H9 (cell line): Measurements from ENCODE around the gene CLPX. TPM values are rescaled to one million over a fixed set of nuclear protein-coding genes. Genes with fewer than 3 reads are reported as not detected.
"Not testable (repeated sequence)": the region's sequence is repeated elsewhere in the genome, so short reads cannot be mapped to it uniquely, and the experiment has no call there.

Source experiments
- DNase-seq: peaks from one replicate; pipeline ENCODE4 v3.0.0-alpha.2; 2017
- H2AFZ ChIP-seq: one replicate; pipeline ENCODE4 v1.6.1; 2013; ENCODE audit warnings: mild to moderate bottlenecking, low read length, control low read depth, moderate library complexity
- H2AK5ac ChIP-seq: 2 replicates; pipeline ENCODE4 v1.6.1; 2013; ENCODE audit warnings: low read length, control low read depth, mixed read lengths; ENCODE audit not compliant: insufficient read length
- H2BK120ac ChIP-seq: one replicate; pipeline ENCODE4 v1.6.1; 2013; ENCODE audit warnings: low read depth, mild to moderate bottlenecking, low read length, control low read depth, inconsistent platforms; ENCODE audit not compliant: poor library complexity, severe bottlenecking
- H2BK12ac ChIP-seq: 2 replicates; pipeline ENCODE4 v1.6.1; 2013; ENCODE audit warnings: low read length, control low read depth, mixed read lengths, low read depth; ENCODE audit not compliant: insufficient read length
- H2BK15ac ChIP-seq: 2 replicates; pipeline ENCODE4 v1.6.1; 2013; ENCODE audit warnings: low read depth, low read length, control low read depth
- H2BK20ac ChIP-seq: one replicate; pipeline ENCODE4 v1.6.1; 2013; ENCODE audit warnings: low read depth, mild to moderate bottlenecking, low read length, control low read depth, inconsistent platforms; ENCODE audit not compliant: poor library complexity, severe bottlenecking
- H2BK5ac ChIP-seq: 2 replicates; pipeline ENCODE4 v1.6.1; 2013; ENCODE audit warnings: low read length, control low read depth, mixed read lengths; ENCODE audit not compliant: insufficient read length
- H3K14ac ChIP-seq: 2 replicates; pipeline ENCODE4 v1.6.1; 2013; ENCODE audit warnings: low read length, control low read depth; ENCODE audit not compliant: insufficient read depth
- H3K18ac ChIP-seq: 2 replicates; pipeline ENCODE4 v1.6.1; 2013; ENCODE audit warnings: low read depth, mild to moderate bottlenecking, mixed read lengths, low read length, control low read depth; ENCODE audit not compliant: insufficient read length
- H3K23ac ChIP-seq: 2 replicates; pipeline ENCODE4 v1.6.1; 2013; ENCODE audit warnings: low read length, control low read depth, mixed read lengths, low read depth; ENCODE audit not compliant: insufficient read length
- H3K23me2 ChIP-seq: 2 replicates; pipeline ENCODE4 v1.6.1; 2013; ENCODE audit warnings: low read depth, mild to moderate bottlenecking, mixed read lengths, low read length, control low read depth; ENCODE audit not compliant: insufficient read length, poor library complexity, severe bottlenecking
- H3K27ac ChIP-seq: 2 replicates; pipeline ENCODE4 v1.5.1; 2013; ENCODE audit warnings: low read length, control low read depth, mixed read lengths, low read depth; ENCODE audit not compliant: insufficient read length
- H3K27me3 ChIP-seq: 2 replicates; pipeline ENCODE4 v1.6.1; 2013; ENCODE audit warnings: low read length, control low read depth, inconsistent platforms; ENCODE audit not compliant: insufficient read depth
- H3K4ac ChIP-seq: 2 replicates; pipeline ENCODE4 v1.6.1; 2013; ENCODE audit warnings: low read depth, mild to moderate bottlenecking, control low read depth, inconsistent platforms, low read length, moderate library complexity
- H3K4me1 ChIP-seq: 2 replicates; pipeline ENCODE4 v1.6.1; 2013; ENCODE audit warnings: low read length, control low read depth, inconsistent platforms; ENCODE audit not compliant: insufficient read depth
- H3K4me2 ChIP-seq: 2 replicates; pipeline ENCODE4 v1.6.1; 2013; ENCODE audit warnings: low read length, control low read depth, mixed read lengths; ENCODE audit not compliant: insufficient read length, insufficient read depth
- H3K56ac ChIP-seq: 2 replicates; pipeline ENCODE4 v1.6.1; 2013; ENCODE audit warnings: low read depth, mild to moderate bottlenecking, mixed read lengths, low read length, control low read depth; ENCODE audit not compliant: insufficient read length
- H3K79me1 ChIP-seq: 2 replicates; pipeline ENCODE4 v1.6.1; 2013; ENCODE audit warnings: low read depth, mild to moderate bottlenecking, moderate library complexity, low read length, control low read depth, inconsistent platforms; ENCODE audit not compliant: insufficient read depth, poor library complexity, severe bottlenecking
- H3K79me2 ChIP-seq: 2 replicates; pipeline ENCODE4 v1.6.1; 2013; ENCODE audit warnings: low read length, control low read depth, inconsistent platforms; ENCODE audit not compliant: insufficient read depth
- H3K9ac ChIP-seq: 2 replicates; pipeline ENCODE4 v1.6.1; 2013; ENCODE audit warnings: low read length, control low read depth, mixed read lengths; ENCODE audit not compliant: insufficient read length; ENCODE audit errors: extremely low read depth
- H3K9me3 ChIP-seq: one replicate; pipeline ENCODE4 v1.6.1; 2013; ENCODE audit warnings: low read depth, low read length, inconsistent platforms; ENCODE audit not compliant: control insufficient read depth
- H3T11ph ChIP-seq: one replicate; pipeline ENCODE4 v1.6.1; 2013; ENCODE audit warnings: mild to moderate bottlenecking, low read length, control low read depth, inconsistent platforms
- H4K20me1 ChIP-seq: one replicate; pipeline ENCODE4 v1.6.1; 2013; ENCODE audit not compliant: control insufficient read depth, insufficient read length, insufficient read depth
- H4K5ac ChIP-seq: 2 replicates; pipeline ENCODE4 v1.6.1; 2013; ENCODE audit warnings: low read depth, mild to moderate bottlenecking, mixed read lengths, low read length, control low read depth; ENCODE audit not compliant: insufficient read length
- H4K8ac ChIP-seq: replicated peaks from 2 replicates; pipeline ENCODE4 v1.6.1; 2013; ENCODE audit warnings: low read length, control low read depth, mixed read lengths, low read depth; ENCODE audit not compliant: insufficient read length
- H4K91ac ChIP-seq: 2 replicates; pipeline ENCODE4 v1.6.1; 2013; ENCODE audit warnings: low read depth, mild to moderate bottlenecking, moderate library complexity, mixed read lengths, low read length, control low read depth; ENCODE audit not compliant: insufficient read length
- H3K27ac Mint-ChIP-seq, 3 experiments: 2 replicates in 2 of 3; 3 replicates in 1 of 3; pipeline ENCODE4 v1.8.0; 2020 to 2021; ENCODE audit warnings: mixed read lengths in 3 of 3, mild to moderate bottlenecking in 1 of 3, moderate library complexity in 1 of 3
- H3K27me3 Mint-ChIP-seq: 2 replicates; pipeline ENCODE4 v1.8.0; 2021; ENCODE audit warnings: low read depth, mild to moderate bottlenecking, moderate library complexity, mixed read lengths
- H3K36me3 Mint-ChIP-seq, 3 experiments: 2 replicates in 2 of 3; 3 replicates in 1 of 3; pipeline ENCODE4 v1.8.0; 2020 to 2021; ENCODE audit warnings: low read depth in 3 of 3, mixed read lengths in 3 of 3; ENCODE audit not compliant: insufficient read depth in 1 of 3
- H3K4me1 Mint-ChIP-seq, 2 experiments: 2 replicates each; pipeline ENCODE4 v1.8.0; 2020; ENCODE audit warnings: mixed read lengths in 2 of 2
- H3K4me3 Mint-ChIP-seq, 2 experiments: 2 replicates in 1 of 2; 3 replicates in 1 of 2; pipeline ENCODE4 v1.8.0; 2020 to 2021; ENCODE audit warnings: mild to moderate bottlenecking in 2 of 2, mixed read lengths in 2 of 2, moderate library complexity in 1 of 2
- H3K9me3 Mint-ChIP-seq, 2 experiments: 2 replicates in 1 of 2; 3 replicates in 1 of 2; pipeline ENCODE4 v1.8.0; 2020; ENCODE audit warnings: mild to moderate bottlenecking in 2 of 2, mixed read lengths in 2 of 2, moderate library complexity in 1 of 2
- WGBS: extraction: QIAGEN DNeasy Blood & Tissue Kit; methylation state at CpG from one replicate; pipeline ENCODE4 v1.1.7; 2013; ENCODE audit warnings: missing lambda C conversion rate, low lambda C conversion rate, mixed read lengths; ENCODE audit not compliant: insufficient read length; ENCODE audit errors: extremely low coverage; 5-methylcytosine and 5-hydroxymethylcytosine counted together
- total RNA-seq: library from RNA; stranded (reverse); gene quantifications from 2 replicates; pipeline ENCODE4 v1.2.1, GENCODE V29; 2021
- TF ChIP-seq, protein P1 (sequence below): fragments of 200-600 bp; sonication (generic); conservative IDR thresholded peaks from 3 replicates; pipeline ENCODE4 v1.8.0; 2021; ENCODE audit warnings: antibody characterized with exemption, mild to moderate bottlenecking

The CLPX gene
- total RNA-seq, 1 experiment from 2014 or later, result 55.8 TPM

DNA sequence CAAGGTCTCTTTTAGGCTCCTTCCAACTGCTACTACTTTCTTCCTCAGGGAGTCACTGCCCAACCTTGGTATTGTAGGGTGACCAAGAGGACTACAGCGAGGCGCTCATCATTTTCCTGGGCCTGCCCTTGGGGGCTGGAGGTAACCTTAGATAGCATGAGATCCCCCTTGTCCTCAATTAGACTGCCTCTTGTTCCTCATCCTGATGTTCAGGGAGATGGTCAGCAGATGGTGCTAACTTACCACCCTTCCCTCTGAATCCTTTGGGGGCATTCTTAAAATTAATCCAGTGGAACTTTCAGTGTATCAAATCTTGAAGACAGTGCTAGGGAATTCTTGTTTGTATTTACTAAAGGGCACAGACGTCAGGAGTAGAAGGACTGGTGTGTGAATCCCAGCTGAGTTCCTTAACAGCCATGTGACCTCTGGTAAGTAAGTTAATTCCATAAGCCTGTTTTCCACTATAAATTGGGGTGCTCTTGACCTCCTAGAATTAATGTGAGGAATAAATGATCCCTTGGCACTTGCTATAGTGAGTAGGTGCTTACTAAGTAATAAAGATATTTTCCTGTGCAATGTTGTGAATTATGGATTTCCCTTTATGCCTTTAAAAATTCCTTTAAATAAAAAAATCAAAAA lies 4.1 kb upstream of the CLPX start:
- Histone ChIP-seq H2BK15ac (no peak overlapping the region), H3T11ph (no peak overlapping the region), H3K14ac (no peak overlapping the region), H2AFZ (no peak overlapping the region), H3K27ac (no peak overlapping the region), H3K4me1 (no peaks in the 10 kb centered on the region), H2BK20ac (no peak overlapping the region), H3K27me3 (no peaks in the 10 kb centered on the region), H4K20me1 (no peaks in the 10 kb centered on the region), H3K9me3 (no peaks in the 10 kb centered on the region), H3K56ac (no peak overlapping the region), H2AK5ac (no peak overlapping the region), H2BK5ac (no peak overlapping the region), H3K4ac (no peak overlapping the region), H4K91ac (no peak overlapping the region), H3K9ac (no peak overlapping the region), H3K23me2 (peaks cover 2% of the 10 kb centered on the region), H4K5ac (no peak overlapping the region), H3K23ac (no peak overlapping the region), H2BK12ac (no peak overlapping the region), H3K79me2 (no peaks in the 10 kb centered on the region), H3K79me1 (no peaks in the 10 kb centered on the region), H3K4me2 (no peak overlapping the region), H4K8ac (no peak overlapping the region), H3K18ac (no peak overlapping the region), H2BK120ac (no peak overlapping the region)
- TF ChIP-seq, protein P1, sequence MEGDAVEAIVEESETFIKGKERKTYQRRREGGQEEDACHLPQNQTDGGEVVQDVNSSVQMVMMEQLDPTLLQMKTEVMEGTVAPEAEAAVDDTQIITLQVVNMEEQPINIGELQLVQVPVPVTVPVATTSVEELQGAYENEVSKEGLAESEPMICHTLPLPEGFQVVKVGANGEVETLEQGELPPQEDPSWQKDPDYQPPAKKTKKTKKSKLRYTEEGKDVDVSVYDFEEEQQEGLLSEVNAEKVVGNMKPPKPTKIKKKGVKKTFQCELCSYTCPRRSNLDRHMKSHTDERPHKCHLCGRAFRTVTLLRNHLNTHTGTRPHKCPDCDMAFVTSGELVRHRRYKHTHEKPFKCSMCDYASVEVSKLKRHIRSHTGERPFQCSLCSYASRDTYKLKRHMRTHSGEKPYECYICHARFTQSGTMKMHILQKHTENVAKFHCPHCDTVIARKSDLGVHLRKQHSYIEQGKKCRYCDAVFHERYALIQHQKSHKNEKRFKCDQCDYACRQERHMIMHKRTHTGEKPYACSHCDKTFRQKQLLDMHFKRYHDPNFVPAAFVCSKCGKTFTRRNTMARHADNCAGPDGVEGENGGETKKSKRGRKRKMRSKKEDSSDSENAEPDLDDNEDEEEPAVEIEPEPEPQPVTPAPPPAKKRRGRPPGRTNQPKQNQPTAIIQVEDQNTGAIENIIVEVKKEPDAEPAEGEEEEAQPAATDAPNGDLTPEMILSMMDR, result peak; percentile 92
- DNase-seq, result peak; percentile 59
- Mint-ChIP-seq H3K36me3 (no peaks in the 10 kb centered on the region; a peak in 1 of 7 replicates), H3K27me3 (no peaks in the 10 kb centered on the region), H3K27ac (peak overlapping the region in 1 of 3 experiments; percentile 67; a peak in 3 of 7 replicates), H3K4me1 (peaks cover 5 to 7% of the 10 kb centered on the region in 2 experiments), H3K9me3 (peaks cover 0 to 2% of the 10 kb centered on the region in 2 experiments; a peak in 2 of 5 replicates), H3K4me3 (no peak overlapping the region)
- no CpG with 5 or more reads among the region's 3 CpGs for WGBS

DNA sequence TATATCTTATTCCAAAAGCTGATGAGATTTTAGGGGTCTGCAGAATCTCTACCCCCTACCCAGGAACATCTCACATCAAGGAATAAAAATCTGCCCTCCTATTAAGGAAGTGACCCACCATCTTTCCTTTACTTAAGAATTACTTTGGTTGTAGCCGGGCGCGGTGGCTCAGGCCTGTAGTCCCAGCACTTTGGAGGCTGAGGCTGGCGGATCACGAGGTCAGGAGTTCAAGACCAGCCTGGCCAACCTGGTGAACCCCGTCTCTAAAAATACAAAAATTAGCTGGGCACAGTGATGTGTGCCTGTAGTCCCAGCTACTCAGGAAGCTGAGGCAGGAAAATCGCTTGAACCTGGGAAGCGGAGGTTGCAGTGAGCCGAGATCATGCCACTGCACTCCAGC lies 3.3 kb upstream of the CLPX start:
- H3K27ac ChIP-seq, H3K9me3 Mint-ChIP-seq, H2BK5ac ChIP-seq, H4K5ac ChIP-seq, H3K56ac ChIP-seq, H3K79me2 ChIP-seq, H3K9me3 ChIP-seq, H3K9ac ChIP-seq, H4K20me1 ChIP-seq, DNase-seq, H2AK5ac ChIP-seq, H3K14ac ChIP-seq, H3K27me3 Mint-ChIP-seq, H3K36me3 Mint-ChIP-seq, H3K4ac ChIP-seq, H3K27ac Mint-ChIP-seq, H4K91ac ChIP-seq, H3K27me3 ChIP-seq, H3K4me3 Mint-ChIP-seq, H2BK15ac ChIP-seq, H2AFZ ChIP-seq, H3K18ac ChIP-seq, H2BK120ac ChIP-seq, H3K4me2 ChIP-seq, H2BK12ac ChIP-seq, H2BK20ac ChIP-seq, H3K79me1 ChIP-seq, H3K4me1 ChIP-seq, H3K23me2 ChIP-seq, H3T11ph ChIP-seq, H3K23ac ChIP-seq, H4K8ac ChIP-seq: not testable (repeated sequence)
- peaks cover 13 to 14% of the 10 kb centered on the region in 2 experiments for H3K4me1 Mint-ChIP-seq
- no CpG with 5 or more reads among the region's 9 CpGs for WGBS
